HEK293T (cell line): Measurements from ENCODE around the gene ODAD4.

Source experiments
- CTCF ChIA-PET: fragments of 350-600 bp; formaldehyde crosslinking; extraction: SDS; loops from one replicate; lab custom pipeline; 2021; ENCODE audit warnings: antibody characterized with exemption, inconsistent platforms; lab: Yijun Ruan, JAX
- POLR2A ChIA-PET: fragments of 350-600 bp; formaldehyde crosslinking; extraction: SDS; loops from one replicate; lab custom pipeline; 2020; ENCODE audit warnings: antibody characterized with exemption, inconsistent platforms; lab: Yijun Ruan, JAX
- DNase-seq: peaks from one replicate; pipeline ENCODE4 v3.0.0; 2012; ENCODE audit warnings: mixed read lengths; ENCODE audit errors: extremely low spot score
- ARNT ChIP-seq: fragments of 450-650 bp; IDR thresholded peaks from 2 replicates; pipeline ENCODE4 v1.6.1; 2017; ENCODE audit warnings: mild to moderate bottlenecking
- BHLHE40 ChIP-seq: fragments of 450-650 bp; IDR thresholded peaks from 2 replicates; pipeline ENCODE4 v1.6.1; 2016; ENCODE audit warnings: mild to moderate bottlenecking, moderate library complexity, borderline replicate concordance
- CTBP1 ChIP-seq: fragments of 450-650 bp; IDR thresholded peaks from 2 replicates; pipeline ENCODE4 v1.6.1; 2016; ENCODE audit warnings: borderline replicate concordance
- ELF4 ChIP-seq: fragments of 450-650 bp; IDR thresholded peaks from 2 replicates; pipeline ENCODE4 v1.6.1; 2017; ENCODE audit warnings: antibody characterized with exemption
- FOXA1 ChIP-seq: fragments of 450-650 bp; IDR thresholded peaks from 2 replicates; pipeline ENCODE4 v1.6.1; 2016; ENCODE audit warnings: mild to moderate bottlenecking
- FOXK2 ChIP-seq: fragments of 450-650 bp; IDR thresholded peaks from 2 replicates; pipeline ENCODE4 v1.6.1; 2016; ENCODE audit warnings: mild to moderate bottlenecking
- FOXM1 ChIP-seq: fragments of 450-650 bp; IDR thresholded peaks from 2 replicates; pipeline ENCODE4 v1.6.1; 2017; ENCODE audit warnings: mild to moderate bottlenecking, borderline replicate concordance
- HDGF ChIP-seq: fragments of 450-650 bp; IDR thresholded peaks from 2 replicates; pipeline ENCODE4 v1.6.1; 2017; ENCODE audit warnings: antibody characterized with exemption, borderline replicate concordance
- L3MBTL2 ChIP-seq: fragments of 450-650 bp; conservative IDR thresholded peaks from 2 replicates; pipeline ENCODE4 v1.6.1; 2016; ENCODE audit warnings: mild to moderate bottlenecking
- LEF1 ChIP-seq: fragments of 450-650 bp; IDR thresholded peaks from 2 replicates; pipeline ENCODE4 v1.6.1; 2017; ENCODE audit warnings: mild to moderate bottlenecking, borderline replicate concordance
- NFRKB ChIP-seq: fragments of 450-650 bp; IDR thresholded peaks from 2 replicates; pipeline ENCODE4 v1.6.1; 2016; ENCODE audit warnings: mild to moderate bottlenecking, moderate library complexity
- PKNOX1 ChIP-seq: fragments of 450-650 bp; IDR thresholded peaks from 2 replicates; pipeline ENCODE4 v1.6.1; 2016
- SP1 ChIP-seq: fragments of 450-650 bp; IDR thresholded peaks from 2 replicates; pipeline ENCODE4 v1.6.1; 2017
- SUZ12 ChIP-seq: fragments of 450-650 bp; IDR thresholded peaks from 2 replicates; pipeline ENCODE4 v1.6.1; 2016; ENCODE audit warnings: mild to moderate bottlenecking
- TARDBP ChIP-seq: fragments of 450-650 bp; IDR thresholded peaks from 2 replicates; pipeline ENCODE4 v1.6.1; 2016
- ZNF384 ChIP-seq: fragments of 450-650 bp; IDR thresholded peaks from 2 replicates; pipeline ENCODE4 v1.6.1; 2016

The ODAD4 gene

GRCh38 chr17:41915020-41915419, 15.4 kb upstream of the ODAD4 start:
- DNase-seq: no peak
- CTCF ChIA-PET: interaction anchor here (0.6 kb wide), 1 partner anchor 338 kb away, joined by 4 read pairs; no protein-coding TSS in a partner anchor
- TF ChIP-seq FOXM1: no peak
- no peak for TF ChIP-seq ELF4
- TF ChIP-seq HDGF: no peak
- no peak for TF ChIP-seq SP1
- TF ChIP-seq FOXA1: no peak
- POLR2A ChIA-PET: interaction anchor here (0.6 to 2.5 kb wide), 4 partner anchors 16 to 226 kb away, joined by 3 to 9 read pairs (median 4); partner anchors contain the start of gene EIF1

GRCh38 chr17:41915566-41915965, 14.9 kb upstream of the ODAD4 start:
- DNase-seq: no peak
- no peak for TF ChIP-seq SP1
- TF ChIP-seq L3MBTL2: no peak
- no peak for TF ChIP-seq ARNT
- TF ChIP-seq HDGF: no peak
- TF ChIP-seq TARDBP: no peak
- no peak for TF ChIP-seq PKNOX1
- TF ChIP-seq FOXA1: no peak
- no peak for TF ChIP-seq ZNF384
- no peak for TF ChIP-seq LEF1
- no peak for TF ChIP-seq FOXM1
- no peak for TF ChIP-seq SUZ12
- TF ChIP-seq CTBP1: no peak
- ChIA-PET CTCF (no interaction called here), POLR2A (interaction anchor here (0.6 to 2.5 kb wide), 2 partner anchors 15 to 227 kb away, joined by 3 to 9 read pairs; partner anchors contain the start of gene EIF1)

GRCh38 chr17:41917192-41917591, 13.2 kb upstream of the ODAD4 start:
- CTCF ChIA-PET: interaction anchor here (1.7 kb wide), 1 partner anchor 42 kb away, joined by 8 read pairs; no protein-coding TSS in a partner anchor
- POLR2A ChIA-PET: interaction anchor here (0.7 to 5.7 kb wide), 8 partner anchors 9 to 250 kb away, joined by 3 to 148 read pairs (median 3); partner anchors contain the start of genes DNAJC7, EIF1 and ODAD4
- no peak for DNase-seq
- TF ChIP-seq FOXK2: no peak
- TF ChIP-seq ELF4: no peak
- no peak for TF ChIP-seq CTBP1
- no peak for TF ChIP-seq FOXA1
- TF ChIP-seq SP1: no peak
- no peak for TF ChIP-seq ZNF384
- no peak for TF ChIP-seq L3MBTL2
- no peak for TF ChIP-seq TARDBP
- no peak for TF ChIP-seq SUZ12
- no peak for TF ChIP-seq HDGF
- no peak for TF ChIP-seq NFRKB
- no peak for TF ChIP-seq LEF1
- TF ChIP-seq ARNT: no peak
- no peak for TF ChIP-seq FOXM1
- no peak for TF ChIP-seq PKNOX1
- TF ChIP-seq BHLHE40: no peak

- TF ChIP-seq LEF1: no peak
- no peak for TF ChIP-seq SUZ12
- TF ChIP-seq FOXA1: no peak
- TF ChIP-seq L3MBTL2: no peak
- no peak for TF ChIP-seq HDGF
- no peak for TF ChIP-seq FOXK2
- no peak for TF ChIP-seq SP1
- no peak for TF ChIP-seq TARDBP
- TF ChIP-seq CTBP1: no peak
- no peak for TF ChIP-seq ELF4
- TF ChIP-seq BHLHE40: no peak
- no peak for TF ChIP-seq PKNOX1
- TF ChIP-seq FOXM1: no peak
- no peak for TF ChIP-seq ARNT
- TF ChIP-seq ZNF384: no peak
- no peak for TF ChIP-seq NFRKB
- no peak for DNase-seq
- POLR2A ChIA-PET: interaction anchor here (0.6 to 5.7 kb wide), 23 partner anchors 9 to 252 kb away, joined by 3 to 148 read pairs (median 4); partner anchors contain the start of genes CNP, DNAJC7, EIF1 and FKBP10
- CTCF ChIA-PET: interaction anchor here (1.3 to 2.3 kb wide), 4 partner anchors 13 to 255 kb away, joined by 3 to 8 read pairs (median 6); partner anchors contain the start of gene ODAD4
Measured at GRCh38 chr17:41917679-41918313, 12.6 kb upstream of the ODAD4 start.

- POLR2A ChIA-PET: interaction anchor here (0.5 to 5.7 kb wide), 30 partner anchors 11 to 253 kb away, joined by 3 to 148 read pairs (median 4); partner anchors contain the start of genes CNP, DNAJC7, EIF1 and FKBP10
- DNase-seq: peak; percentile 100
- CTCF ChIA-PET: interaction anchor here (0.5 to 2.3 kb wide), 5 partner anchors 12 to 256 kb away, joined by 3 to 8 read pairs (median 4); partner anchors contain the start of gene ODAD4
- TF ChIP-seq HDGF: peak; percentile 92; the same call in 1 of the 2 replicates
- TF ChIP-seq TARDBP: no peak
- TF ChIP-seq ELF4: peak; percentile 75
- TF ChIP-seq L3MBTL2: peak; percentile 69; the same call in 1 of the 2 replicates
Measured at GRCh38 chr17:41918314-41919164, 11.9 kb upstream of the ODAD4 start, which contains the start of gene ACLY. ACLY (minus strand) TSS chr17:41918951; CDS start chr17:41913873, 5,078 bp downstream.
